Endodermal cell (in vitro differentiated cells): ENCODE measurements around the gene AKT1. TPM values are rescaled to one million over a fixed set of nuclear protein-coding genes. Genes with fewer than 3 reads are reported as not detected.

Experiments
- DNase-seq: peaks from one replicate; pipeline ENCODE4 v3.0.0-alpha.2; 2017
- H3K27ac ChIP-seq: 2 replicates; pipeline ENCODE4 v1.5.1; 2013; ENCODE audit warnings: mild to moderate bottlenecking, low read depth, low read length, moderate library complexity
- H3K27me3 ChIP-seq: 2 replicates; pipeline ENCODE4 v1.6.1; 2013; ENCODE audit warnings: mild to moderate bottlenecking, low read length, moderate library complexity; ENCODE audit not compliant: insufficient read depth, control insufficient read depth, poor library complexity, severe bottlenecking
- H3K36me3 ChIP-seq: 2 replicates; pipeline ENCODE4 v1.7.0; 2013; ENCODE audit warnings: mild to moderate bottlenecking, low read length, moderate library complexity; ENCODE audit not compliant: control insufficient read depth, insufficient read depth
- H3K4me1 ChIP-seq: one replicate; pipeline ENCODE4 v1.7.0; 2013; ENCODE audit warnings: low read length; ENCODE audit not compliant: control insufficient read depth, insufficient read depth
- H3K4me3 ChIP-seq: 2 replicates; pipeline ENCODE4 v1.5.1; 2013; ENCODE audit warnings: mild to moderate bottlenecking, low read length, moderate library complexity
- H3K9ac ChIP-seq: 2 replicates; pipeline ENCODE4 v1.6.1; 2013; ENCODE audit warnings: mild to moderate bottlenecking, low read length, moderate library complexity; ENCODE audit not compliant: poor library complexity, severe bottlenecking; ENCODE audit errors: extremely low read depth
- H3K9me3 ChIP-seq: 2 replicates; pipeline ENCODE4 v1.6.1; 2013; ENCODE audit warnings: mild to moderate bottlenecking, low read length, moderate library complexity; ENCODE audit not compliant: control insufficient read depth
- H3K27ac Mint-ChIP-seq: 2 replicates; pipeline ENCODE4 v1.8.0; 2020; ENCODE audit warnings: mixed read lengths
- H3K27me3 Mint-ChIP-seq: 2 replicates; pipeline ENCODE4 v1.8.0; 2021; ENCODE audit warnings: mild to moderate bottlenecking, mixed read lengths; ENCODE audit not compliant: insufficient read depth
- H3K36me3 Mint-ChIP-seq: 2 replicates; pipeline ENCODE4 v1.8.0; 2020; ENCODE audit warnings: low read depth, mixed read lengths
- H3K4me1 Mint-ChIP-seq: 2 replicates; pipeline ENCODE4 v1.8.0; 2020; ENCODE audit warnings: mixed read lengths
- H3K4me3 Mint-ChIP-seq: 2 replicates; pipeline ENCODE4 v1.8.0; 2020; ENCODE audit warnings: mild to moderate bottlenecking, moderate library complexity, mixed read lengths
- H3K9me3 Mint-ChIP-seq: 2 replicates; pipeline ENCODE4 v1.8.0; 2020; ENCODE audit warnings: mild to moderate bottlenecking, mixed read lengths
- CTCF ChIP-seq: fragments of 200-600 bp; sonication (generic); conservative IDR thresholded peaks from 2 replicates; pipeline ENCODE4 v1.5.0; 2021; ENCODE audit warnings: antibody characterized with exemption, mild to moderate bottlenecking
- WGBS, 2 experiments: methylation state at CpG; one replicate each; pipeline versions ENCODE4 v1.1.5 to v1.1.7; 2013; ENCODE audit warnings: missing lambda C conversion rate in 2 of 2, mixed read lengths in 1 of 2; ENCODE audit not compliant: insufficient coverage in 1 of 2, insufficient read length in 1 of 2; 5-methylcytosine and 5-hydroxymethylcytosine counted together
- total RNA-seq, 2 donors: library from RNA; stranded (reverse); fragmentation: NEBNext Ultra II Directional in 1 of 2; extraction: Animal tissue kit (Norgen Biotek cat#: 25700) in 1 of 2; gene quantifications; 2 replicates in 1 of 2; 3 replicates in 1 of 2; pipeline ENCODE4 v1.2.1, GENCODE V29; 2021

AKT1 gene
- total RNA-seq, 2 donors from 2014 or later: 133 to 152 TPM

- Histone ChIP-seq H3K9ac (peak overlapping the region; percentile 34), H3K9me3 (no peaks in the 10 kb centered on the region), H3K36me3 (no peaks in the 10 kb centered on the region), H3K27ac (no peak overlapping the region), H3K4me3 (peak overlapping the region; percentile 80), H3K27me3 (no peaks in the 10 kb centered on the region), H3K4me1 (no peaks in the 10 kb centered on the region)
- 11 to 35% methylated on average over 7 to 27 of the region's 27 CpGs for WGBS, 2 experiments
- Mint-ChIP-seq H3K27ac (no peak overlapping the region), H3K27me3 (peaks cover 14% of the 10 kb centered on the region), H3K4me3 (peak overlapping the region; percentile 62), H3K9me3 (no peaks in the 10 kb centered on the region), H3K36me3 (peaks cover 9% of the 10 kb centered on the region), H3K4me1 (peaks cover 4% of the 10 kb centered on the region)
- DNase-seq: no peak
- no peak for TF ChIP-seq CTCF
Measured at GRCh38 chr14:104724407-104724980, 71.1 kb downstream of the AKT1 start.

GRCh38 chr14:104723651-104724406 is 71.7 kb downstream of the AKT1 start, which contains the start of gene ADSS1:
Gene ADSS1 (plus strand): TSS chr14:104724229. CDS start chr14:104724271, 42 bp downstream.
- Histone ChIP-seq H3K4me3 (peak within 1 kb of the TSS; percentile 80), H3K27ac (no peak within 1 kb of the TSS), H3K27me3 (no peaks in the 10 kb centered on the region), H3K9me3 (no peaks in the 10 kb centered on the region), H3K9ac (peak within 1 kb of the TSS; percentile 34), H3K4me1 (no peaks in the 10 kb centered on the region), H3K36me3 (no peaks in the 10 kb centered on the region)
- Mint-ChIP-seq H3K4me1 (peaks cover 4% of the 10 kb centered on the region), H3K9me3 (no peaks in the 10 kb centered on the region), H3K27ac (no peak within 1 kb of the TSS), H3K4me3 (peak within 1 kb of the TSS; percentile 62), H3K36me3 (peaks cover 10% of the 10 kb centered on the region), H3K27me3 (peaks cover 9% of the 10 kb centered on the region)
- peak; percentile 92 for DNase-seq
- WGBS, 2 experiments: 3 to 6% methylated on average over 10 to 81 of the region's 82 CpGs
- peak; percentile 100 for TF ChIP-seq CTCF

- peaks cover 7% of the 10 kb centered on the region for H3K27me3 Mint-ChIP-seq
Measured at GRCh38 chr14:104722938-104723650, 72.5 kb downstream of the AKT1 start.

More at GRCh38 chr14:104722938-104723650, 72.5 kb downstream of the AKT1 start:
- H3K27ac Mint-ChIP-seq: no peak overlapping the region
- H3K9ac ChIP-seq: no peak overlapping the region
- no peak for TF ChIP-seq CTCF
- no peaks in the 10 kb centered on the region for H3K27me3 ChIP-seq
- H3K4me1 ChIP-seq: no peaks in the 10 kb centered on the region
- WGBS, 2 experiments: 64 to 66% methylated on average over 17 to 26 of the region's 26 CpGs
- H3K36me3 ChIP-seq: no peaks in the 10 kb centered on the region
- no peaks in the 10 kb centered on the region for H3K9me3 ChIP-seq
- peaks cover 4% of the 10 kb centered on the region for H3K4me1 Mint-ChIP-seq
- H3K4me3 ChIP-seq: no peak overlapping the region
- DNase-seq: no peak
- peaks cover 10% of the 10 kb centered on the region for H3K36me3 Mint-ChIP-seq
- H3K9me3 Mint-ChIP-seq: no peaks in the 10 kb centered on the region
- H3K27ac ChIP-seq: no peak overlapping the region
- peak overlapping the region; percentile 62 for H3K4me3 Mint-ChIP-seq
